HepG2 (cell line): ENCODE data around the gene CS. TPM values are rescaled to one million over a fixed set of nuclear protein-coding genes. Genes with fewer than 3 reads are reported as not detected.

Experiments
- ATAC-seq: fragments of 200-7000 bp; cut with Tn5 transposase; 3 replicates; pipeline ENCODE4 v1.9.1; 2020; ENCODE audit warnings: mild to moderate bottlenecking, moderate library complexity
- BruUV-seq: library from RNA; stranded (reverse); fragments of 400-500 nt; replicated peaks from 2 replicates; lab custom pipeline; 2021; lab: Mats Ljungman, UMichigan
- CTCF ChIA-PET: fragments of 300-600 bp; formaldehyde crosslinking; extraction: SDS; loops from one replicate; lab custom pipeline; 2021; ENCODE audit warnings: low total read pairs, inconsistent platforms, low intra/inter-chr PET ratio; lab: Yijun Ruan, JAX
- POLR2A ChIA-PET: fragments of 350-600 bp; sonication (Branson Sonifier 250); formaldehyde crosslinking; loops from one replicate; lab custom pipeline; 2020; ENCODE audit warnings: antibody characterized with exemption, inconsistent platforms; lab: Yijun Ruan, JAX
- DNase-seq: peaks from one replicate; pipeline ENCODE4 v3.0.0-alpha.2; 2015; ENCODE audit warnings: low spot score
- FAIRE-seq: peaks from 3 replicates; lab custom pipeline; 2011; peaks lifted over from hg19 to GRCh38; lab: Jason Lieb, UNC
- H2AFZ ChIP-seq: one replicate; pipeline ENCODE4 v1.6.1; 2011; ENCODE audit warnings: low read length, inconsistent platforms
- H3K27ac ChIP-seq: fragments of 300-600 bp; 3 replicates; pipeline ENCODE4 v1.8.0; 2011; ENCODE audit warnings: mixed run types, mild to moderate bottlenecking, mixed read lengths, low read length, inconsistent platforms; ENCODE audit not compliant: insufficient read depth; ENCODE audit errors: extremely low read length
- H3K27me3 ChIP-seq, 2 experiments: fragments of 200-600 bp in 1 of 2; 2 replicates in 1 of 2; 3 replicates in 1 of 2; pipeline versions ENCODE4 v1.6.0 to v1.8.0; 2011; ENCODE audit warnings: low read length in 2 of 2, mild to moderate bottlenecking in 2 of 2, moderate library complexity in 2 of 2, inconsistent platforms in 1 of 2; ENCODE audit not compliant: insufficient read depth in 2 of 2, control insufficient read depth in 1 of 2
- H3K36me3 ChIP-seq, 2 experiments: fragments of 200-600 bp in 1 of 2; replicated peaks in 1 of 2; 2 replicates in 1 of 2; 3 replicates in 1 of 2; pipeline versions ENCODE4 v1.5.1 to v1.8.0; 2011; ENCODE audit warnings: low read length in 2 of 2, inconsistent platforms in 1 of 2; ENCODE audit not compliant: insufficient read depth in 2 of 2, control insufficient read depth in 1 of 2
- H3K4me1 ChIP-seq: 2 replicates; pipeline ENCODE4 v1.5.1; 2012; ENCODE audit warnings: low read length, inconsistent platforms; ENCODE audit not compliant: insufficient read depth
- H3K4me2 ChIP-seq: 2 replicates; pipeline ENCODE4 v1.6.0; 2011; ENCODE audit warnings: low read depth, low read length, inconsistent platforms
- H3K4me3 ChIP-seq, 3 experiments: fragments of 200-600 bp in 1 of 3; sonication (generic), shearing (Covaris generic) in 1 of 3; replicated peaks in 1 of 3; 2 replicates each; pipeline ENCODE4 v1.5.1; 2011 to 2016; ENCODE audit warnings: low read length in 3 of 3, inconsistent platforms in 2 of 3, low read depth in 2 of 3, mild to moderate bottlenecking in 2 of 3, control low read depth in 1 of 3, mixed read lengths in 1 of 3; ENCODE audit not compliant: insufficient read depth in 1 of 3
- H3K79me2 ChIP-seq: one replicate; pipeline ENCODE4 v1.6.1; 2011; ENCODE audit warnings: low read length, inconsistent platforms; ENCODE audit not compliant: insufficient read depth
- H3K9ac ChIP-seq: 2 replicates; pipeline ENCODE4 v1.6.0; 2011; ENCODE audit warnings: mild to moderate bottlenecking, low read depth, low read length, inconsistent platforms; ENCODE audit not compliant: insufficient read depth
- H3K9me3 ChIP-seq: 2 replicates; pipeline ENCODE4 v1.5.1; 2012; ENCODE audit warnings: mild to moderate bottlenecking, low read length
- H4K20me1 ChIP-seq: 2 replicates; pipeline ENCODE4 v1.6.0; 2011; ENCODE audit warnings: inconsistent platforms, mild to moderate bottlenecking, low read length, moderate library complexity; ENCODE audit not compliant: insufficient read depth
- ARID4A ChIP-seq: sonication (generic); formaldehyde crosslinking; IDR thresholded peaks from 2 replicates; pipeline ENCODE4 v1.5.0; 2020; ENCODE audit warnings: mild to moderate bottlenecking, missing genetic modification reagents, borderline replicate concordance
- ATF1 ChIP-seq: IDR thresholded peaks from 2 replicates; pipeline ENCODE4 v1.6.1; 2016; ENCODE audit warnings: mild to moderate bottlenecking, control low read depth
- CEBPZ ChIP-seq: IDR thresholded peaks from 2 replicates; pipeline ENCODE4 v1.6.1; 2012; ENCODE audit warnings: low read length, improper control_type of control experiment
- DMAP1 ChIP-seq: IDR thresholded peaks from 2 replicates; pipeline ENCODE4 v1.6.1; 2016
- FOXO4 ChIP-seq: sonication (generic); formaldehyde crosslinking; conservative IDR thresholded peaks from 2 replicates; pipeline ENCODE4 v1.8.1; 2023; ENCODE audit warnings: missing genetic modification reagents
- MIER3 ChIP-seq: IDR thresholded peaks from 2 replicates; pipeline ENCODE4 v1.6.1; 2016; ENCODE audit warnings: missing compliant biosample characterization, borderline replicate concordance
- PHF20 ChIP-seq: sonication (generic); formaldehyde crosslinking; IDR thresholded peaks from 2 replicates; pipeline ENCODE4 v1.5.0; 2020; ENCODE audit warnings: mild to moderate bottlenecking, missing genetic modification reagents
- PITX1 ChIP-seq: sonication (generic); formaldehyde crosslinking; IDR thresholded peaks from 2 replicates; pipeline ENCODE4 v1.5.1; 2020; ENCODE audit warnings: mild to moderate bottlenecking, missing genetic modification reagents
- ZNF264 ChIP-seq: sonication (generic); formaldehyde crosslinking; IDR thresholded peaks from 2 replicates; pipeline ENCODE4 v1.4.0; 2020; ENCODE audit warnings: missing genetic modification reagents
- ZNF280D ChIP-seq: sonication (generic); formaldehyde crosslinking; IDR thresholded peaks from 2 replicates; pipeline ENCODE4 v1.5.1; 2020; ENCODE audit warnings: mild to moderate bottlenecking, missing genetic modification reagents
- WGBS: methylation state at CpG from one replicate; pipeline ENCODE4 v1.1.6; 2017; ENCODE audit warnings: low lambda C conversion rate; 5-methylcytosine and 5-hydroxymethylcytosine counted together
- in situ Hi-C: cut with HindIII; loops from 2 replicates; pipeline ENCODE4 v1.10.0; 2017; ENCODE audit warnings: low pct_unique_long_range_greater_than_20kb; ENCODE audit not compliant: extremely low pct_ligation_motif_present
- intact Hi-C: fragments of 100-400 bp; cut with micrococcal nuclease; formaldehyde crosslinking; loops from one replicate; pipeline ENCODE4 v1.10.0; 2022; ENCODE audit not compliant: unreplicated experiment
- polyA plus RNA-seq, 8 experiments: library from polyadenylated mRNA; depleted of rRNA in 3 of 8; stranded (reverse) in 7 of 8; unstranded in 1 of 8; fragments of >200 nt; fragmentation: Illumina TruSeq in 4 of 8; extraction: Trizol in 4 of 8; gene quantifications; 2 replicates each; pipeline versions ENCODE4 v1.2.1 to v1.2.3, GENCODE V29; 2011 to 2016; ENCODE audit warnings: low read depth in 4 of 8, missing spikeins in 1 of 8, mixed read lengths in 1 of 8; ENCODE audit not compliant: insufficient read depth in 1 of 8
- total RNA-seq, 5 experiments: library from RNA; depleted of rRNA; stranded (reverse); fragments of >200 nt; fragmentation: Illumina TruSeq; extraction: Trizol; gene quantifications; 2 replicates each; pipeline ENCODE4 v1.2.3, GENCODE V29; 2016; ENCODE audit warnings: low read depth in 1 of 5

Gene CS
- total and polyA plus RNA-seq, 2 of the 13 experiments (the other 11 are each of a cell fraction or from before 2014, with no cell fraction given) = 173 to 175 TPM

- ATAC-seq (no peak), FAIRE-seq (no peak), DNase-seq (no peak)
- H3K27ac ChIP-seq = no peak overlapping the region
- H3K4me2 ChIP-seq = no peak overlapping the region
- no peaks in the 10 kb centered on the region for H4K20me1 ChIP-seq
- CTCF ChIA-PET = no interaction called here
- no peak overlapping the region for H2AFZ ChIP-seq
- intact Hi-C loops = no loop called here
- H3K9ac ChIP-seq = no peak overlapping the region
- no peak overlapping the region for H3K4me3 ChIP-seq
- no TSS peak for BruUV-seq
- no peaks in the 10 kb centered on the region for H3K79me2 ChIP-seq
- in situ Hi-C loops = no loop called here
- H3K27me3 ChIP-seq = no peaks in the 10 kb centered on the region
- WGBS = 95% methylated on average over 5 of the region's 5 CpGs
- POLR2A ChIA-PET = interaction anchor here (1.2 to 9.0 kb wide), 4 partner anchors 10 to 33 kb away, joined by 4 to 47 read pairs (median 8); partner anchors contain the start of genes CNPY2, PAN2 and STAT2
- TF ChIP-seq ZNF264 = no peak
- TF ChIP-seq ZNF280D (CRISPR knock-in tag) = no peak
- no peak for TF ChIP-seq PHF20 (CRISPR knock-in tag)
- no peak for TF ChIP-seq MIER3 (CRISPR knock-in tag)
- TF ChIP-seq ATF1 = no peak
- TF ChIP-seq DMAP1 = no peak
- no peak for TF ChIP-seq PITX1
- no peak for TF ChIP-seq CEBPZ
- TF ChIP-seq ARID4A (CRISPR knock-in tag) = no peak
- TF ChIP-seq FOXO4 (CRISPR knock-in tag) = no peak
- H3K4me1 ChIP-seq = no peaks in the 10 kb centered on the region
- H3K9me3 ChIP-seq = no peaks in the 10 kb centered on the region
- peaks cover 27 to 60% of the 10 kb centered on the region in 2 experiments for H3K36me3 ChIP-seq
Measured at GRCh38 chr12:56348776-56349175, 48.6 kb upstream of the CS start.
